Osteoblast (primary cell): ENCODE measurements around the gene ZDHHC14. TPM values are rescaled to one million over a fixed set of nuclear protein-coding genes. Genes with fewer than 3 reads are reported as not detected.

ENCODE experiments used
- DNase-seq: peaks from one replicate; pipeline ENCODE4 v3.0.0; 2011; ENCODE audit warnings: low spot score, mixed read lengths; ENCODE audit not compliant: insufficient read length; ENCODE audit errors: missing footprints
- H2AFZ ChIP-seq: 2 replicates; pipeline ENCODE4 v1.6.0; 2011; ENCODE audit warnings: mild to moderate bottlenecking, low read length
- H3K27ac ChIP-seq: 2 replicates; pipeline ENCODE4 v1.5.1; 2011; ENCODE audit warnings: mild to moderate bottlenecking, low read depth, low read length, moderate library complexity
- H3K27me3 ChIP-seq: 2 replicates; pipeline ENCODE4 v1.6.0; 2012; ENCODE audit warnings: mild to moderate bottlenecking, control low read depth, inconsistent platforms, low read length, moderate library complexity; ENCODE audit not compliant: insufficient read depth
- H3K36me3 ChIP-seq: 2 replicates; pipeline ENCODE4 v1.5.1; 2011; ENCODE audit warnings: mild to moderate bottlenecking, low read length, control low read depth, moderate library complexity; ENCODE audit not compliant: insufficient read depth
- H3K4me1 ChIP-seq: 2 replicates; pipeline ENCODE4 v1.5.1; 2011; ENCODE audit warnings: mild to moderate bottlenecking, low read length, control low read depth, moderate library complexity; ENCODE audit not compliant: insufficient read depth
- H3K4me2 ChIP-seq: 2 replicates; pipeline ENCODE4 v1.6.0; 2011; ENCODE audit warnings: mild to moderate bottlenecking, low read length; ENCODE audit not compliant: insufficient read depth
- H3K4me3 ChIP-seq: fragments of 200-600 bp; sonication (generic); 3 replicates; pipeline ENCODE4 v1.5.1; 2012; ENCODE audit warnings: mild to moderate bottlenecking, low read length, inconsistent platforms; ENCODE audit not compliant: insufficient read depth
- H3K79me2 ChIP-seq: 2 replicates; pipeline ENCODE4 v1.6.0; 2012; ENCODE audit warnings: mild to moderate bottlenecking, low read length, control low read depth, inconsistent platforms; ENCODE audit not compliant: insufficient read depth
- H3K9me3 ChIP-seq: 2 replicates; pipeline ENCODE4 v1.5.1; 2011; ENCODE audit warnings: low read depth, low read length, control low read depth
- H4K20me1 ChIP-seq: 2 replicates; pipeline ENCODE4 v1.6.0; 2012; ENCODE audit warnings: mild to moderate bottlenecking, low read length, control low read depth; ENCODE audit not compliant: insufficient read depth
- total RNA-seq: library from RNA; depleted of rRNA; stranded (reverse); fragments of >200 nt; gene quantifications from 2 replicates; pipeline ENCODE4 v1.2.3, GENCODE V29; 2012
- TF ChIP-seq, protein P1 (sequence below): IDR thresholded peaks from 2 replicates; pipeline ENCODE4 v1.5.1; 2011; ENCODE audit warnings: mild to moderate bottlenecking, low read depth, low read length, moderate library complexity; ENCODE audit errors: extremely low read depth

Gene ZDHHC14
- total RNA-seq, 1 donor: 1.4 TPM

DNA sequence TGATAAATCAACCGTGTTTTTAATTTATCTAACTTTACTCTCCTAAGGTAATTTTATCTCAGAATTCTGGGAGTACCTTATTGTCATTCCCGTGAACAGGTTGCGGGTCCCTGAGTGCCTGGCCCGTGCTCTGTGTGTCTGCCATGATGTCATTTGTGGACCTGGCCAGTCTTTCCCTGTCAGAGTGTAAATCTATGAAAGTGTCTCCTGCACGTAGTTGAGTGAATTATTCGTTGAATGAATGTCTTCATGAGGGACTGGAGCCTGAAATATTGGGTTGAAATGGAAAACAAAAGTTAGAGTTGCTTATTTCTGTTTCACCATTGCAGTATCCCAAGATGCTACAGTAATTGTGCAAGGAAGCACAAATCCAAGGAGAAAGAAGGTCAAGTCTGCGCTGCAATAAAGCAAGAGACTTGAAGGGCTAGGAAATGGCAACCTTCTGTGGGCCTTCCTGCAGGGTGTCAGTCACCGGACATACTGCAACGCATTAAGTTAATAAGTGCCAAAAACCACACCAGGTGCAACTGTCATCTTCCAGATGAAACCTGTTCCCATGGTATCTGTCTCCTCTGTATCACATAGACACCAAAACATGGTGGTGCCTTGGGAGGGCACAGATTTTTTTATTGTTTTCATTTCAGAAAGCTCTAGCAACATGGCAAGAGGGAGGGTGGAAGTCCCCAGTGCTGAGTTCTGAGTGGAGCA lies 135.5 kb downstream of the ZDHHC14 start:
- H4K20me1 ChIP-seq: no peaks in the 10 kb centered on the region
- TF ChIP-seq, protein P1, sequence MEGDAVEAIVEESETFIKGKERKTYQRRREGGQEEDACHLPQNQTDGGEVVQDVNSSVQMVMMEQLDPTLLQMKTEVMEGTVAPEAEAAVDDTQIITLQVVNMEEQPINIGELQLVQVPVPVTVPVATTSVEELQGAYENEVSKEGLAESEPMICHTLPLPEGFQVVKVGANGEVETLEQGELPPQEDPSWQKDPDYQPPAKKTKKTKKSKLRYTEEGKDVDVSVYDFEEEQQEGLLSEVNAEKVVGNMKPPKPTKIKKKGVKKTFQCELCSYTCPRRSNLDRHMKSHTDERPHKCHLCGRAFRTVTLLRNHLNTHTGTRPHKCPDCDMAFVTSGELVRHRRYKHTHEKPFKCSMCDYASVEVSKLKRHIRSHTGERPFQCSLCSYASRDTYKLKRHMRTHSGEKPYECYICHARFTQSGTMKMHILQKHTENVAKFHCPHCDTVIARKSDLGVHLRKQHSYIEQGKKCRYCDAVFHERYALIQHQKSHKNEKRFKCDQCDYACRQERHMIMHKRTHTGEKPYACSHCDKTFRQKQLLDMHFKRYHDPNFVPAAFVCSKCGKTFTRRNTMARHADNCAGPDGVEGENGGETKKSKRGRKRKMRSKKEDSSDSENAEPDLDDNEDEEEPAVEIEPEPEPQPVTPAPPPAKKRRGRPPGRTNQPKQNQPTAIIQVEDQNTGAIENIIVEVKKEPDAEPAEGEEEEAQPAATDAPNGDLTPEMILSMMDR: no peak
- no peaks in the 10 kb centered on the region for H3K9me3 ChIP-seq
- DNase-seq: no peak
- H3K4me2 ChIP-seq: no peak overlapping the region
- H2AFZ ChIP-seq: no peak overlapping the region
- H3K4me3 ChIP-seq: no peak overlapping the region
- peaks cover 4% of the 10 kb centered on the region for H3K4me1 ChIP-seq
- no peaks in the 10 kb centered on the region for H3K79me2 ChIP-seq
- H3K27me3 ChIP-seq: no peaks in the 10 kb centered on the region
- no peak overlapping the region for H3K27ac ChIP-seq
- H3K36me3 ChIP-seq: no peaks in the 10 kb centered on the region

DNA sequence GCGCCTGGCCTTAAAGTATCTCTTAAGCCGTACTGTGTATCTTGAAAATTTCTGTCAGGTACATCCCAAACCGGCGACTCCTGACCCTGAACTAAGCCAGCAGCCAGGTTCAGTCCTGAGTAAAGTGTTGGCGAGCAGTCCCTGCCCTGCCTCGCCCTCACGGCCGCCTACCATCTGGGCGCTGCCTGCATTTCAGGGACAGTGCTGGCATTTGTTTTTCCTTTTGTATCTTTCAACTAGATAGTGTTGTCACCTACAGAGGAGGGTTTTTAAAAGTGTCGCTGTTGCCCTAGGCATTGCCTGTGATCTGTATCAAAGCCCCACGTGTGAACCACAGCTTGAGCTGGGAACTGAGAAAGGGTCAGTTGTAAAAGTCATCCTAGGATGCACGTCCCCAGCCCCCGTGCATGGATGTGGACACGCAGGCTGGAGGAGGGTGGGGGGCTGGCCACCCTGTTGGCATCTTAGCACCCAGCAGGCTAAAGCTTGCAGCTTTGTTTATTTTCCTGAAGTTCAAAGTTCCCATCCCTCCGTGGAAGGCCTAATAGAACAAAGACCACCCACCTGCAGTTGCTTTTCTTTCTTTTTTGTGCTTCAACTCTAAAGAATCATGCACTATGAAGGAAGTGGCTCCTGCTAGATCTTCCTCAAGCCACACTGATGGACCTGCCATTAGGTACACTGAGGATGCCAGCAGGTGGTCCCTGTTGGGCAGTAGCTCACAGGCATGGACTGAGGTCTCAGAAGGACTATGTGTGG lies 136.8 kb downstream of the ZDHHC14 start:
- Histone ChIP-seq H3K4me3 (no peak overlapping the region), H3K4me1 (peaks cover 4% of the 10 kb centered on the region), H3K27ac (no peak overlapping the region), H3K27me3 (no peaks in the 10 kb centered on the region), H3K4me2 (no peak overlapping the region), H2AFZ (no peak overlapping the region), H3K9me3 (no peaks in the 10 kb centered on the region), H3K36me3 (no peaks in the 10 kb centered on the region), H4K20me1 (no peaks in the 10 kb centered on the region), H3K79me2 (no peaks in the 10 kb centered on the region)
- TF ChIP-seq, protein P1: no peak
- no peak for DNase-seq

DNA sequence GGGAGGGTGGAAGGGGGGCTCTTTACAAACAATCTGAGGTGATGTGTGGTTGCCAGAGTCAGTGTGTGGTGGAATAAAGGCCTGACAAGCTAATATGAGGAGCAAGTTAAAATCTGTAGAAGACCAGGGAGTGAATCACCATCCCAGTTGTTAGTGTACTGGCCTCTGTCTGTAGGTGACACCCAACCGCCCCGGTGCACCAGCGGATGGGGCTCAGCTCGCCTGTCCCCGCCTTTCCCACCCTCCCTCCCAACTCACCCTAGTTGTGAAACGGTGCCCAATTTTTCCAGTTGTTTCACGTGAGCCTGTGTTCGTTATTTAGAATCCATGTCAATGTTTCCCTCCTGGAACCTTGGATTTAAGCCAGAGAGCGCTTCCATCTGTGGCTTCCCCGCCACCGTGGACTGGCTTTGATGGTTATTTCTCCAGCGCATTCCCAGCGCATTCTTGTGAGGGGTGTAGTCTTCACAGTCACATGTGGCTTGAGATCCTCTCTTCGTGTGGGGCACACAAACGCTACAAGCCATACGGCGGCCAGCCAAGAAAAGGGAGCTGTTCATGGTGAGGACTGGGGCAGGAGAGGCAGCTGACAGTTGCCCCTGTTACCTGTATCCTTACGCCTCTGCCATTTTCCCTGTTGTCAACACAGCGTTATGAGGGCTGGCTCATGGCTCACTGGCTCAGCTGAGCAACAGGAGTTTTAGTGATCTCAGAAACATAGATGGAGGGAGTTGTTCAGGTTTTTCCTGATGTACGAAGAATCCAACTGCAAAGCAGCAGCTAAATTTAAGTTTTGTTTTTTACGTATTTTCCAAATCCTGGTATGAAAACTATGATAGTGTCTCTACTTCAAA lies 137.6 kb downstream of the ZDHHC14 start:
- H3K9me3 ChIP-seq: no peaks in the 10 kb centered on the region
- H3K4me2 ChIP-seq: no peak overlapping the region
- H3K4me3 ChIP-seq: no peak overlapping the region
- no peak overlapping the region for H3K27ac ChIP-seq
- no peaks in the 10 kb centered on the region for H3K79me2 ChIP-seq
- H3K4me1 ChIP-seq: peaks cover 4% of the 10 kb centered on the region
- no peak overlapping the region for H2AFZ ChIP-seq
- no peaks in the 10 kb centered on the region for H4K20me1 ChIP-seq
- TF ChIP-seq, protein P1: no peak
- no peak for DNase-seq
- no peaks in the 10 kb centered on the region for H3K36me3 ChIP-seq
- no peaks in the 10 kb centered on the region for H3K27me3 ChIP-seq
